HUES64 (cell line): ENCODE results near the gene ZIC2.

ENCODE experiments used
- H3K27ac ChIP-seq: 2 replicates; pipeline ENCODE4 v1.7.0; 2013; ENCODE audit warnings: low read depth, low read length, inconsistent platforms
- H3K27me3 ChIP-seq: 2 replicates; pipeline ENCODE4 v1.6.1; 2013; ENCODE audit warnings: mild to moderate bottlenecking, low read length; ENCODE audit not compliant: insufficient read depth
- H3K36me3 ChIP-seq: 2 replicates; pipeline ENCODE4 v1.6.1; 2013; ENCODE audit warnings: mild to moderate bottlenecking, low read length; ENCODE audit not compliant: insufficient read depth
- H3K4me1 ChIP-seq: 2 replicates; pipeline ENCODE4 v1.6.1; 2013; ENCODE audit warnings: mild to moderate bottlenecking, low read length, moderate library complexity; ENCODE audit not compliant: insufficient read depth
- H3K4me3 ChIP-seq: 2 replicates; pipeline ENCODE4 v1.5.1; 2013; ENCODE audit warnings: mild to moderate bottlenecking, low read length, moderate library complexity
- H3K9ac ChIP-seq: 2 replicates; pipeline ENCODE4 v1.6.1; 2013; ENCODE audit warnings: mild to moderate bottlenecking, low read depth, low read length
- H3K9me3 ChIP-seq: 2 replicates; pipeline ENCODE4 v1.6.1; 2013; ENCODE audit warnings: low read depth, low read length; ENCODE audit not compliant: insufficient read depth
- WGBS: fragments of 150-250, 120-280 bp; methylation state at CpG from one replicate; pipeline ENCODE4 v1.1.7; 2013; ENCODE audit warnings: missing lambda C conversion rate; 5-methylcytosine and 5-hydroxymethylcytosine counted together

Gene ZIC2

DNA sequence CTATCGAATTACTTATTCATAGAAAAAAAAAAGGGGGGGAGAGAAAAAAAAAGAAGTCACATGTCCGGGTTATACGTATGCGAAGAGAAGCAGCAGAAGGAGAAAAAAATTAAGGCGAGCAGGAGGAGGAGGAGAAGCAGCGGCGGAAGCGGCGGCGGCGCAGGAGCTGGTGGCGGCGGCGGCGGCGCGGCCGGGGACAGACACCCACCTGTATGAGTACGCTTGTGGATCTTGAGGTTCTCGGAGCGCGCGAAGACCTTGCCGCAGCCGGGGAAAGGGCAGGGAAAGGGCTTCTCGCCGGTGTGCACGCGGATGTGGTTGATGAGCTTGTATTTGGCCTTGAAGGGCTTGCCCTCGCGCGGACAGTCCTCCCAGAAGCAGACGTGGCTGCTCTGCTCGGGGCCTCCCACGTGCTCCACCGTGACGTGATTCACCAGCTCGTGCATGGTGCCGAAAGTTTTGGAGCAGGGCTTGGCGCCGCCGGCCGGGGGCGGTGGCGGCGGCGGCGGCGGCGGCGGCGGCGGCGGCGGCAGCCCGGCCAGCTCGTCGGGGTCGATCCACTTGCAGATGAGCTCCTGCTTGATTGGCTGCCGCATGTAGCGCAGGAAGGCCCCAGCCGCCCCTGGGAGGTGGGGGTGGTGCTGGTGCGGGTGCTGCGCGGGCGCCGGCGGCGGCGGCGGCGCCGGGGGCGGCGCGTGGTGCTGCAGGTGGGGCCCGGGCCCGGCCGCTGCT lies 11.5 kb upstream of the ZIC2 start:
- H3K36me3 ChIP-seq: peaks cover 35% of the 10 kb centered on the region
- H3K4me3 ChIP-seq: peak overlapping the region; percentile 97
- under 1% methylated on average over 79 of the region's 79 CpGs for WGBS
- H3K27ac ChIP-seq: peak overlapping the region; percentile 86
- no peaks in the 10 kb centered on the region for H3K9me3 ChIP-seq
- peak overlapping the region; percentile 85 for H3K9ac ChIP-seq
- peaks cover 50% of the 10 kb centered on the region for H3K4me1 ChIP-seq
- peaks cover 50% of the 10 kb centered on the region for H3K27me3 ChIP-seq

DNA sequence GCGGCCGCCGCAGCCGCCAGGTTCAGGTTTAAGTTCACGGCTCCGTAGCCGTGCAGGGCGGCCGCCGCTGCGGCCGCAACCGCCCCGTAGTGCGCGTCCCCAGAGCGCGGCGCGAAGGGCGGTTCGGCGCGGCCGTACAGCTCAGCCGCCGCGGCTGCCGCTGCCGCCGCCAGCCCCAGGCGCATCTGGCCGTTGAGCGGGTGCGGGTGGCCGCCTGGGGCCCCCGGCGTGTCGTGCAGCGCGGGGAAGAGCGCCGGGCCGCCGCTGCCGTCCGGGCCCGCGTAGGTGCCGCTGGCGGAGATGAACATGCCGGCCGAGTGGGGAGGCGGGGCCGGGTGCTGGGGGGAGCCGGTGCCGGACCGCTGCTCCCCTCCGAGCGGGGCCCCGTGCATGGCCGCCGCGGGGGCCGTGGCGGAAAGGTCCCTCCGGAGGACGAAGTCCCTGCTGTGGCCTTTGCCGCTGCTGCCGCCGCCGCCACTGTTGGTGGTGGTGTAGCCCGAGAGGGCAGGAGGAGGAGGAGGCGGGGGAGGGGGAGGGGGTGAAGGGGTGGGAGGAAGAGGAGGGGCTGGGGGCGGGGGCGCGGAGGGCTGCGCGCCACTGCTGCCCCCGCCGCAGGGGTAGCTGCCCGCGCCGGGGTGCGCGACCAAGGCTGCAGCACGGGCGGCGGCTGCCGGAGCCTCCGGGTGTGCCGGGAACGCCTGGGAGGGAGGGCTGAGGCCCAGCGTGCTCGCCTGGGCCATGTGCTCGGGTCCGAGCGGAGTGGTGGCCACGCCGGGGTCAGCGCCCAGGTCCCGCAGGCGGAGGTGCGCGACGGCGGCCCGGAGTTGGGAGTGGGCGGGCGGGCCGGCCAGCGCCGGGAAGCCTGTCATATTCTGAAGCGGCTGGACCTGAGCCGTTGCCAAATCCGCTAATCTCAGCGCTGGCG lies 10.7 kb upstream of the ZIC2 start:
- H3K9ac ChIP-seq: peak overlapping the region; percentile 83
- peak overlapping the region; percentile 97 for H3K4me3 ChIP-seq
- peaks cover 58% of the 10 kb centered on the region for H3K27me3 ChIP-seq
- WGBS: under 1% methylated on average over 116 of the region's 118 CpGs
- H3K9me3 ChIP-seq: no peaks in the 10 kb centered on the region
- peaks cover 27% of the 10 kb centered on the region for H3K36me3 ChIP-seq
- H3K27ac ChIP-seq: peak overlapping the region; percentile 82; the same call in 1 of the 2 replicates
- peaks cover 52% of the 10 kb centered on the region for H3K4me1 ChIP-seq

DNA sequence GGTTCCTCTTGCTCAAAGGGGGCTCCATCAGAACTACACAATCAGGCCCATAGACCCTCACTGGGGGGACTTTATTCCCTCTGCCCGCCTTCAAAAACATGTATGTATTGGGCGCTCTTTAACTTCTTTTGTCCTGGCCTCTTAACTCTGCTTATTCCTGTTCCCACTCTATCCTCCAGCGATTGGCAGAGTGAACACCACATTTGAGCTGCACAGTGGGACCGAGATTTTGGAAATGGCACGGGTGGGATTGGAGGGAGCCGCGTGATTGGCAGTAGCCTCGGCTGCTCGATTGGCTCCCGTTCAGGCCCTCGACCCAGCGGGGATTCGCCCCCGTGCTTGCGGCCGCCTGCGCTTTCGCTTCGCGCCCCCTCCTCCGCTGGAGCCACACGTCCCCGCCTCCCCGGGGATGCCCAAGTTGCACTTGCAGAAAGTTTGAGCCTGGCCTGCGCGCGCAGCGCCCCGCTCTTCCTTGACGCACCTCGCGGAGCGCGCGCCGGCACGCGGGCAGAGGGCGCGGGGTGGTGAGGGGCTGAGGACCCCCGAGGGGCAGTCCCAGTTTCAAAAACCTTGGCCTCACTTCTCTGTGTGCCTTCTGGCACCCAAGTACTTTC lies 9.9 kb upstream of the ZIC2 start, which contains the start of gene ZIC5:
TSS of gene ZIC5 (minus strand) at position 192 of the 614 bp plus-strand sequence. CDS start at position 28, 164 bp downstream.
- Histone ChIP-seq H3K9me3 (no peaks in the 10 kb centered on the region), H3K27ac (peak within 1 kb of the TSS; percentile 82; the same call in 1 of the 2 replicates), H3K4me3 (peak within 1 kb of the TSS; percentile 97), H3K36me3 (peaks cover 19% of the 10 kb centered on the region), H3K9ac (peak within 1 kb of the TSS; percentile 83), H3K4me1 (peaks cover 52% of the 10 kb centered on the region), H3K27me3 (peaks cover 66% of the 10 kb centered on the region)
- WGBS: under 1% methylated on average over 41 of the region's 41 CpGs

DNA sequence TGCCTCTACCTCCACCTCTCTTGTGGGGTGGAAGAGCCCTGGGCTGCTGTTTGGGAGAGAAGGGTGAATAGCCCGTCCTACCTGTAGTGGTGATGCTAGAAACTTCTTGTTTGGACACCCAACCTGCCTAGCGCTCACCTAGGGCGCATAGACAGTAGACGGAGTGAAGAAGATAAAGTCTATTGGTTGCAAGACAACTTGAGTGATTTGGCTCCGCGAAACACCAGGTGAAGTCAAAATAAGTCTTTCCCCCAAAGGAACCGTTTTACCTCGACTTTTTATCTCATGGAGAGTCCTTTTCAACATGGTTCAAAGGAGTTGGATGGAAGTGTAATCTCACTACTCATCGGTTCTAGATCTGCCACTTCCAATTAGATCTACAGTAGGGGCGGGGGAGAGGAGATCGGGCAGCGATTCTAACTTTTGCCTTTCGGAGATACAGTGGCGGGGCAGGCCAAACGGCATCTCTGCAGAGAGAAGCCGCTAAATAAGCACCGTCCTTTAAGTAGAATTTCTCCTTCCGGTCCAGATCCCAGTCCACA lies 9.3 kb upstream of the ZIC2 start:
- Histone ChIP-seq H3K27me3 (peaks cover 68% of the 10 kb centered on the region), H3K27ac (no peak overlapping the region), H3K36me3 (peaks cover 13% of the 10 kb centered on the region), H3K4me3 (peak overlapping the region; percentile 97), H3K9me3 (no peaks in the 10 kb centered on the region), H3K4me1 (peaks cover 52% of the 10 kb centered on the region), H3K9ac (peak overlapping the region; percentile 19; the same call in 1 of the 2 replicates)
- WGBS: 2% methylated on average over 18 of the region's 18 CpGs

DNA sequence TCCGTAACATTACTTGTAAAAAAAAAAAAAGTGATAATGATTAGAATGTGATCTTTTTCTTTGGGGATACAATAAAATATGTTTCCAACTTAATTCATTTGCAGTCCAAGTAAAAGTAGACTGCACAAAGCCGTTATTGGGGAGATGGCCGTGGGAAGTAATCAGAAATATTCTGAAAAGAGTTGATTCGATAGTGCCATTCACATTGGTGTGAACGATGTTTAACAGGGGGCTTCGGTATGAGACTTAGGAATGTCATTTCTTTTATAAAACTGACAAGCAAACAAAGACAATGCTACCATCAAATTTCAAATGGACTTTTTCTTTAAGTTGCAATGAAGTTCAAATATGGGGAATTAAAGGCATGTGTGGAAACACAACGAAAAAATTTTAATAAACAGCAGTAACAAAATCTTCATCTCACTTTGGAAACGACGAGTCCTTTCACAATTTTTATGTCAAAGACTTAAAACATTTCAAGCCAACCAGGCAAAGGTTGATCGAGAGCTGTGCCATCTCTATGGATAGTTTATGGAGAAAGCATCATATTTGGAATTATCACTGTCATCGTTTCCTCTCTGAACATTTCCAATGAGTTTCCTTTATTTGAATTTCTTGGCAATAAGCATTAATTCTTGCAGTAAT lies 8.3 kb upstream of the ZIC2 start:
- Histone ChIP-seq H3K27ac (peak overlapping the region; percentile 86; the same call in 1 of the 2 replicates), H3K36me3 (peaks cover 10% of the 10 kb centered on the region), H3K9ac (0 out of 2 replicates have a peak overlapping the region, but pooled peaks have one; percentile 19), H3K27me3 (peaks cover 75% of the 10 kb centered on the region), H3K4me1 (peaks cover 58% of the 10 kb centered on the region), H3K9me3 (no peaks in the 10 kb centered on the region), H3K4me3 (peak overlapping the region; percentile 97)
- 51% methylated on average over 9 of the region's 11 CpGs for WGBS

DNA sequence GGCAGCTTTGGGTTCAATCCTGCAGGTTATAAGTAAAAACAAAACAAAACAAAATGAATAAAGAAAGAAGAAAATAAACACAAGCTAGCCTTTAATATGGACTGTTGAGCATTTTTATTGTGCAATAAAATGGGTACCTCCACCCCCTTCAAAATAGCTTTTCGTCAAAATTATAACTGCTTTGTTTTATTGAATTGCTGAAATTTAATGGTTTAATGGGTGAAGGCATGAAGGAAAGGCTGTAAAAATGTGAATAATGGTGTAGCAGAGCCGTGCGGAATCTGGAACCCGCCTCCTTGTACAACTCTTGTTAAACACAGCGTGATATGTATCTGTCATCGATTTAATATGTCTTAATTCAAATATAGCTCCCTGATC lies 7.8 kb upstream of the ZIC2 start:
- Histone ChIP-seq H3K27ac (peak overlapping the region; percentile 86; the same call in 1 of the 2 replicates), H3K4me3 (peak overlapping the region; percentile 97), H3K27me3 (peaks cover 77% of the 10 kb centered on the region), H3K9me3 (no peaks in the 10 kb centered on the region), H3K9ac (no peak overlapping the region), H3K4me1 (peaks cover 61% of the 10 kb centered on the region), H3K36me3 (peaks cover 7% of the 10 kb centered on the region)
- WGBS: 62% methylated on average over 5 of the region's 6 CpGs

DNA sequence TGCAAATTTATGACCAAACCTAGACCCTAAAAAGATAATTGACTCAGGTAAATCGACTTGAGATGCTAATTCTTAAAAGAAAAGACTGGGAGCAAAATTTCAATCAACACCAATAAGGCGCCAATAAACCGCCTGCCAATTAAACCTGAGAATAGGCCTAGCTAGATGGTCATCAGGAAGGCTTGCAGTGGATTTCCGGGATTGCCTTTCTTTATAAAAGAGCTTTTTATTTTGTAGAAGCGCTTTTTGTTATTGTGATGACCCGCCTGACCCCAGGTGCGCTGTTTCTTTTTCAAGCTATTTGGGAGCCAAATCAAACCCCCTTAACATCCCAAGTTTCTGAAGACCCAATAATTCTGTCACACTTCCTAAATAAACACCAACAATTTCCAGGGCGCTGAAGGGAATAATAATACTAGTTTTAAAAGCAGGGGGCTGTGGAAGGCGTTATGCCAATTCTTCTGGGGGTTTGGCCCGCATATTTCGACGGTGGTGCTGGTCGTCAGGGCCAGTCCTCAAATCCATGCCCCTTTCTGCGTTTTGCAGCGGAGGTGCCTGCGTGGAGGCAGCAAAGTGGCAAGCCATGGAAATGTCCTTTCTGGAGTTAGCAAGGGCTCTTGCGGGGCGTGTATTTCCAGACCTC lies 7.2 kb upstream of the ZIC2 start:
- Histone ChIP-seq H3K9ac (peak overlapping the region; percentile 57), H3K4me1 (peaks cover 62% of the 10 kb centered on the region), H3K27me3 (peaks cover 78% of the 10 kb centered on the region), H3K36me3 (peaks cover under 1% of the 10 kb centered on the region; the same call in 1 of the 2 replicates), H3K9me3 (no peaks in the 10 kb centered on the region), H3K27ac (peak overlapping the region; percentile 86), H3K4me3 (peak overlapping the region; percentile 97)
- WGBS: 10% methylated on average over 16 of the region's 18 CpGs

DNA sequence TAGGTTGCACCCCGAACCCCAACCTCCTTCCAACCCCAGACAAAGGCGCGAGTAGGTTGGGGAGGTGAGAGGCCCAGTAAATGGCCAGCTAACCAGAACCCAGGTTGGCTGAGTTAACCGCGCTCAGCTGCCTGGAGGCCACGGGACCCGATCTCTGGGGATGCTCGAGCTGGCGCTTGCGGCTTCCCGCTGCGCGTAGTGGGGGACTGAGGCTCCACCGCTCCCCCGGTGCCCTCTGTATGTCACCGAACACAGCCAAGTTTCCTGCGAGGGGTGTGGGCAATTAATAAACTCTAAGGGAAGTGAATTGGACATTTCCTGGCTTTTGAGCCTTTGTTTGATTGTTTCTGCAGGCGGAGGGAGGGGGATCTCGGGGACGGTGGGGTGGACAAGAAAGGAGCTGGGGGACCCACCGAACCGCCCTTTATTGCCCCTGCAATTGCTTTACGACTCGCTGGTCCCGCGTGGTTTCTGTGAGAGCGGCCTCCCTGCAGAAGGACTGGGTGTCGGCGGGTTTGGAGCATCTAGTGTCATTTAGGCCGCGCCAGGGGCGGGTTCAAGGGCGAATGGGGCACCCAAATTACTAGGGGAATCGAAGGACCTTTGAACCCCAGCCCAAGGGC lies 6.5 kb upstream of the ZIC2 start:
- Histone ChIP-seq H3K4me1 (peaks cover 62% of the 10 kb centered on the region), H3K4me3 (peak overlapping the region; percentile 37), H3K27me3 (peaks cover 79% of the 10 kb centered on the region), H3K9ac (peak overlapping the region; percentile 57), H3K27ac (peak overlapping the region; percentile 86), H3K36me3 (no peaks in the 10 kb centered on the region), H3K9me3 (no peaks in the 10 kb centered on the region)
- WGBS: 38% methylated on average over 33 of the region's 34 CpGs

DNA sequence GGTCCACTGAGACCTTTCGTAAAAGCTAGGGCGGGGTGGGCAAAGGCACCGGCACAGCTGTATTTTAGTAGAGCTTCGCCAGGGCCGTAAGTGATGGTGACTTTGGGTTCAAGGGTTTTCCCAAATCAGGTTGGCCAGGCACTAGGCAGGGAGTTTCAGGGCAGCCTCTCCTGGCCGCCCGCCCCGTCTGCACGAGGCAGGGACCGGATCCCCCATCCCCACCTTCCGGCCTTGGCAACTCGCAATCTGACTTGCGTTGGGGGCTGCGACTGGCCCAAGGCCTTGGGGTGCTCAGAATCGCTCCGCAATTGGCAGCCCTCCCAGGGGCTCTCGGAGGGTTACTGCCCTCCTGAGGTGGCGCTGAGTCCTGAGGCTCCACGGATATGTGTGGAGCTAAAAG lies 6.0 kb upstream of the ZIC2 start:
- Histone ChIP-seq H3K4me3 (peak overlapping the region; percentile 37; the same call in 1 of the 2 replicates), H3K9ac (0 out of 2 replicates have a peak overlapping the region, but pooled peaks have one; percentile 25), H3K36me3 (no peaks in the 10 kb centered on the region), H3K9me3 (no peaks in the 10 kb centered on the region), H3K27me3 (peaks cover 79% of the 10 kb centered on the region), H3K27ac (0 out of 2 replicates have a peak overlapping the region, but pooled peaks have one; percentile 86), H3K4me1 (peaks cover 62% of the 10 kb centered on the region)
- 63% methylated on average over 18 of the region's 19 CpGs for WGBS
